ENCODE data around the gene CEP112.

DNA sequence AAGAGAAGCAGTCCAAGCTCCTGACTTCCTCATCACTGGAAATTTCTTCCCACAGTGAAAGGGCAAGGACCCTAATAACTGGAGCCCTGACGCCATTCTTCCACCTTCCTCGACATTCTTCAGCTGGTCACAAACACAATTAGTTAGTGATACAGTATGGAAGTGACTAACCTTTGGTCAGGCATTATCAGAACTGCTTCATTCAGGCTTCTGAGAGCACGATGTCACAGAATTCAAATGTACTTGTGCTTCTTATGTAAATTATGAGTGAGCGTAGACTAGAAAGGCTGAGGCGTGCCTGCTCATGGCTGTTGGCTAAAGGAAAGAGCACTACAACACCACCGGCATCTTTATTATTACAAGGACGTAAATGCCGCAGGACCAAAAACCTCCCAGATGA lies 327.5 kb downstream of the CEP112 start:
- TF ChIP-seq, protein P1, sequence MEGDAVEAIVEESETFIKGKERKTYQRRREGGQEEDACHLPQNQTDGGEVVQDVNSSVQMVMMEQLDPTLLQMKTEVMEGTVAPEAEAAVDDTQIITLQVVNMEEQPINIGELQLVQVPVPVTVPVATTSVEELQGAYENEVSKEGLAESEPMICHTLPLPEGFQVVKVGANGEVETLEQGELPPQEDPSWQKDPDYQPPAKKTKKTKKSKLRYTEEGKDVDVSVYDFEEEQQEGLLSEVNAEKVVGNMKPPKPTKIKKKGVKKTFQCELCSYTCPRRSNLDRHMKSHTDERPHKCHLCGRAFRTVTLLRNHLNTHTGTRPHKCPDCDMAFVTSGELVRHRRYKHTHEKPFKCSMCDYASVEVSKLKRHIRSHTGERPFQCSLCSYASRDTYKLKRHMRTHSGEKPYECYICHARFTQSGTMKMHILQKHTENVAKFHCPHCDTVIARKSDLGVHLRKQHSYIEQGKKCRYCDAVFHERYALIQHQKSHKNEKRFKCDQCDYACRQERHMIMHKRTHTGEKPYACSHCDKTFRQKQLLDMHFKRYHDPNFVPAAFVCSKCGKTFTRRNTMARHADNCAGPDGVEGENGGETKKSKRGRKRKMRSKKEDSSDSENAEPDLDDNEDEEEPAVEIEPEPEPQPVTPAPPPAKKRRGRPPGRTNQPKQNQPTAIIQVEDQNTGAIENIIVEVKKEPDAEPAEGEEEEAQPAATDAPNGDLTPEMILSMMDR (IDR thresholded peaks at IDR 0.05): no peak
- no peak for TF ChIP-seq POLR2A (IDR thresholded peaks at IDR 0.05)

Data from vagina (tissue), 2 donors.